Endothelial cell of umbilical vein (primary cell): ENCODE results near the gene DCTD. TPM values are rescaled to one million over a fixed set of nuclear protein-coding genes. Genes with fewer than 3 reads are reported as not detected.

ENCODE experiments used
- BruUV-seq: library from RNA; stranded (reverse); fragments of 400-500 nt; replicated peaks from 2 replicates; lab custom pipeline; 2021; lab: Mats Ljungman, UMichigan
- CTCF ChIA-PET: fragments of 300-600, 350-600 bp; sonication (Branson Sonifier 250); formaldehyde crosslinking; loops from one replicate; lab custom pipeline; 2021; ENCODE audit warnings: antibody characterized with exemption, inconsistent platforms; lab: Charles Lee
- POLR2A ChIA-PET: fragments of 300-600, 350-600 bp; sonication (Branson Sonifier 250); formaldehyde crosslinking; loops from one replicate; lab custom pipeline; 2021; ENCODE audit warnings: antibody characterized with exemption, inconsistent platforms; lab: Charles Lee
- DNase-seq: peaks from one replicate; pipeline ENCODE4 v3.0.0-alpha.2; 2011; ENCODE audit warnings: low read depth, low spot score
- FAIRE-seq: peaks from 2 replicates; lab custom pipeline; 2011; peaks lifted over from hg19 to GRCh38; lab: Jason Lieb, UNC
- H2AFZ ChIP-seq: 2 replicates; pipeline ENCODE4 v1.6.0; 2012; ENCODE audit warnings: low read depth, low read length, control low read depth, inconsistent platforms
- H3K27ac ChIP-seq: 2 replicates; pipeline ENCODE4 v1.5.1; 2011; ENCODE audit warnings: low read depth, mild to moderate bottlenecking, control low read depth, low read length, moderate library complexity; ENCODE audit not compliant: insufficient read depth
- H3K27me3 ChIP-seq, 2 experiments: 2 replicates each; pipeline versions ENCODE4 v1.6.0 to v1.6.1; 2011; ENCODE audit warnings: low read length in 2 of 2, mixed read lengths in 1 of 2; ENCODE audit not compliant: control insufficient read depth in 2 of 2, insufficient read depth in 2 of 2
- H3K36me3 ChIP-seq, 2 experiments: 2 replicates in 1 of 2; 3 replicates in 1 of 2; pipeline ENCODE4 v1.5.1; 2011; ENCODE audit warnings: low read length in 2 of 2, mild to moderate bottlenecking in 1 of 2, moderate library complexity in 1 of 2; ENCODE audit not compliant: control insufficient read depth in 2 of 2, insufficient read depth in 2 of 2; ENCODE audit errors: extremely low read depth in 1 of 2
- H3K4me1 ChIP-seq: 3 replicates; pipeline ENCODE4 v1.5.1; 2011; ENCODE audit warnings: mild to moderate bottlenecking, low read length; ENCODE audit not compliant: control insufficient read depth, insufficient read depth; ENCODE audit errors: extremely low read depth
- H3K4me2 ChIP-seq: 2 replicates; pipeline ENCODE4 v1.6.1; 2011; ENCODE audit warnings: low read length, control low read depth, mixed read lengths; ENCODE audit not compliant: insufficient read depth
- H3K4me3 ChIP-seq, 3 experiments: fragments of 200-600 bp in 1 of 3; sonication (generic), shearing (Covaris generic) in 1 of 3; replicated peaks in 1 of 3; 2 replicates each; pipeline ENCODE4 v1.5.1; 2011 to 2016; ENCODE audit warnings: control low read depth in 3 of 3, low read length in 3 of 3, mild to moderate bottlenecking in 2 of 3, inconsistent platforms in 1 of 3, low read depth in 1 of 3, moderate library complexity in 1 of 3; ENCODE audit not compliant: insufficient read depth in 1 of 3
- H3K79me2 ChIP-seq: 2 replicates; pipeline ENCODE4 v1.6.0; 2012; ENCODE audit warnings: low read length, inconsistent platforms; ENCODE audit not compliant: control insufficient read depth, insufficient read depth
- H3K9ac ChIP-seq: replicated peaks from 2 replicates; pipeline ENCODE3; 2011; ENCODE audit warnings: low read length, control low read depth; ENCODE audit not compliant: insufficient read depth; ENCODE audit errors: extremely low read depth
- H3K9me1 ChIP-seq: replicated peaks from 3 replicates; pipeline ENCODE4 v1.6.0; 2011; ENCODE audit warnings: mild to moderate bottlenecking, low read length; ENCODE audit not compliant: control insufficient read depth, insufficient read depth; ENCODE audit errors: extremely low read depth
- H3K9me3 ChIP-seq: replicated peaks from 2 replicates; pipeline ENCODE4 v1.5.1; 2012; ENCODE audit warnings: low read length, inconsistent platforms; ENCODE audit not compliant: control insufficient read depth, insufficient read depth
- H4K20me1 ChIP-seq: replicated peaks from 2 replicates; pipeline ENCODE3; 2011; ENCODE audit warnings: mild to moderate bottlenecking, low read length; ENCODE audit not compliant: control insufficient read depth, insufficient read depth; ENCODE audit errors: extremely low read depth
- EZH2 ChIP-seq: IDR thresholded peaks from 2 replicates; pipeline ENCODE4 v1.6.1; 2012; ENCODE audit warnings: borderline replicate concordance, low read depth, mild to moderate bottlenecking, moderate library complexity, low read length, inconsistent platforms; ENCODE audit not compliant: severe bottlenecking
- FOS ChIP-seq: IDR thresholded peaks from 2 replicates; pipeline ENCODE4 v1.6.1; 2011; ENCODE audit warnings: mild to moderate bottlenecking, low read length, moderate library complexity, borderline replicate concordance; ENCODE audit not compliant: insufficient read depth
- GATA2 ChIP-seq: IDR thresholded peaks from 2 replicates; pipeline ENCODE4 v1.7.0; 2011; ENCODE audit warnings: low read depth, mild to moderate bottlenecking, moderate library complexity, mixed read lengths, low read length; ENCODE audit not compliant: insufficient read length, insufficient read depth
- JUN ChIP-seq: IDR thresholded peaks from 2 replicates; pipeline ENCODE4 v1.6.1; 2011; ENCODE audit warnings: borderline replicate concordance, low read depth; ENCODE audit not compliant: insufficient read length, insufficient read depth
- MAX ChIP-seq: IDR thresholded peaks from 2 replicates; pipeline ENCODE4 v1.6.1; 2011; ENCODE audit not compliant: insufficient read depth, insufficient read length
- MYC ChIP-seq: IDR thresholded peaks from one replicate; pipeline ENCODE4 v1.6.1; 2011; ENCODE audit warnings: mild to moderate bottlenecking, low read depth, low read length
- POLR2A ChIP-seq: IDR thresholded peaks from 2 replicates; pipeline ENCODE4 v1.6.1; 2012; ENCODE audit warnings: low read depth, mild to moderate bottlenecking, control low read depth, low read length
- POLR2AphosphoS5 ChIP-seq: IDR thresholded peaks from 2 replicates; pipeline ENCODE4 v1.6.1; 2012; ENCODE audit warnings: low read depth, mild to moderate bottlenecking, control low read depth, low read length, moderate library complexity; ENCODE audit not compliant: insufficient read depth
- dilution Hi-C: fragments of 300-500 bp; cut with MboI; formaldehyde crosslinking; loops from one replicate; pipeline ENCODE4 v1.15.0; 2019; ENCODE audit warnings: low sequenced_read_pairs; ENCODE audit not compliant: extremely low pct_ligation_motif_present
- intact Hi-C: fragments of 100-400 bp; cut with micrococcal nuclease; formaldehyde crosslinking; loops from one replicate; pipeline ENCODE4 v1.10.0; 2022
- polyA plus RNA-seq, 4 experiments: library from polyadenylated mRNA; depleted of rRNA in 3 of 4; stranded (reverse) in 3 of 4; unstranded in 1 of 4; fragments of >200 nt; gene quantifications; 2 replicates each; pipeline versions ENCODE4 v1.2.1 to v1.2.3, GENCODE V29; 2011 to 2012; ENCODE audit warnings: missing spikeins in 1 of 4
- total RNA-seq: library from RNA; stranded (reverse); gene quantifications from 2 replicates; pipeline ENCODE4 v1.2.3, GENCODE V29; 2021

The DCTD gene
- total and polyA plus RNA-seq, 2 donors (not counting 3 experiments of a cell fraction or from before 2014, with no cell fraction given) = 105 to 111 TPM

- ChIA-PET CTCF (no interaction called here), POLR2A (no interaction called here)
- no peaks in the 10 kb centered on the region for H4K20me1 ChIP-seq
- H3K27ac ChIP-seq = no peak overlapping the region
- H3K4me1 ChIP-seq = no peaks in the 10 kb centered on the region
- no peak overlapping the region for H2AFZ ChIP-seq
- no peaks in the 10 kb centered on the region for H3K79me2 ChIP-seq
- intact Hi-C loops = no loop called here
- dilution Hi-C loops = no loop called here
- DNase-seq = no peak
- no peak for TF ChIP-seq POLR2AphosphoS5
- TF ChIP-seq EZH2 = no peak
- no peak for TF ChIP-seq FOS
- TF ChIP-seq JUN = no peak
- no peak for TF ChIP-seq GATA2
- no peak for TF ChIP-seq POLR2A
- H3K9me3 ChIP-seq = no peaks in the 10 kb centered on the region
- no peak for FAIRE-seq
- BruUV-seq = no TSS peak
- H3K4me3 ChIP-seq = no peak overlapping the region
- no peaks in the 10 kb centered on the region for H3K36me3 ChIP-seq
- no peaks in the 10 kb centered on the region for H3K27me3 ChIP-seq
- no peak overlapping the region for H3K4me2 ChIP-seq
- H3K9me1 ChIP-seq = no peaks in the 10 kb centered on the region
- no peak overlapping the region for H3K9ac ChIP-seq
These were observed 42.3 kb downstream of the DCTD start for GRCh38 chr4:182874797-182875345.

GRCh38 chr4:182874304-182874751, 42.9 kb downstream of the DCTD start:
- Histone ChIP-seq H3K4me3 (no peak overlapping the region), H2AFZ (no peak overlapping the region), H3K9ac (no peak overlapping the region), H3K9me3 (no peaks in the 10 kb centered on the region), H3K79me2 (no peaks in the 10 kb centered on the region), H3K4me1 (no peaks in the 10 kb centered on the region), H3K4me2 (no peak overlapping the region), H3K36me3 (no peaks in the 10 kb centered on the region), H3K27ac (no peak overlapping the region), H3K27me3 (no peaks in the 10 kb centered on the region), H4K20me1 (no peaks in the 10 kb centered on the region), H3K9me1 (no peaks in the 10 kb centered on the region)
- TF ChIP-seq GATA2 = no peak
- no peak for TF ChIP-seq MYC
- no peak for TF ChIP-seq POLR2AphosphoS5
- no peak for TF ChIP-seq EZH2
- no peak for TF ChIP-seq FOS
- no peak for TF ChIP-seq MAX
- ChIA-PET CTCF (no interaction called here), POLR2A (no interaction called here)
- BruUV-seq = no TSS peak
- FAIRE-seq (no peak), DNase-seq (no peak)
- dilution Hi-C loops (no loop called here), intact Hi-C loops (no loop called here)
